Measurements from ENCODE around the gene CD300LB. TPM values are rescaled to one million over a fixed set of nuclear protein-coding genes. Genes with fewer than 3 reads are reported as not detected.

Gene CD300LB
- total RNA-seq, 1 donor from 2014 or later, result not detected

GRCh38 chr17:74527081-74527480 is 4.2 kb downstream of the CD300LB start:
- no peak for FAIRE-seq
- Histone ChIP-seq H3K4me1 (ENCODE audit: insufficient read depth, low read length) (no peaks in the 10 kb centered on the region), H4K20me1 (ENCODE audit: insufficient read depth, low read length) (no peaks in the 10 kb centered on the region), H3K79me2 (ENCODE audit: insufficient read depth, low read length) (no peaks in the 10 kb centered on the region), H3K4me2 (ENCODE audit: low read length) (no peak overlapping the region), H3K9ac (ENCODE audit: low read length) (no peak overlapping the region), H3K27ac (ENCODE audit: low read depth, low read length) (no peak overlapping the region), H3K4me3 (ENCODE audit: insufficient read depth, low read depth, low read length) (no peak overlapping the region), H3K27me3 (ENCODE audit: insufficient read depth, low read length) (no peaks in the 10 kb centered on the region), H3K9me3 (ENCODE audit: insufficient read depth, low read depth, low read length) (peaks cover 3% of the 10 kb centered on the region), H2AFZ (ENCODE audit: low read depth, low read length) (no peak overlapping the region), H3K36me3 (ENCODE audit: insufficient read depth, low read length) (no peaks in the 10 kb centered on the region)
- DNase-seq (ENCODE audit: low read depth), result no peak
- TF ChIP-seq CTCF (IDR thresholded peaks at IDR 0.05; ENCODE audit: insufficient read depth, low read depth, low read length), result no peak
- no peak for TF ChIP-seq EZH2 (IDR thresholded peaks at IDR 0.05; ENCODE audit: insufficient read depth, low read length)
- no peaks in the 10 kb centered on the region for H3K36me3 Mint-ChIP-seq (ENCODE audit: low read depth, unreplicated experiment)
- peaks cover 79% of the 10 kb centered on the region for H3K27me3 Mint-ChIP-seq (ENCODE audit: low read depth, unreplicated experiment)
- H3K27ac Mint-ChIP-seq (ENCODE audit: unreplicated experiment), result no peak overlapping the region
- H3K9me3 Mint-ChIP-seq (ENCODE audit: unreplicated experiment), result peaks cover 7% of the 10 kb centered on the region
- H3K4me1 Mint-ChIP-seq (ENCODE audit: low read depth, unreplicated experiment), result no peaks in the 10 kb centered on the region
- H3K4me3 Mint-ChIP-seq (ENCODE audit: unreplicated experiment), result no peak overlapping the region

GRCh38 chr17:74526681-74527080 is 4.6 kb downstream of the CD300LB start:
- H3K27ac ChIP-seq (ENCODE audit: low read depth, low read length), result no peak overlapping the region
- no peaks in the 10 kb centered on the region for H3K79me2 ChIP-seq (ENCODE audit: insufficient read depth, low read length)
- H3K9me3 ChIP-seq (ENCODE audit: insufficient read depth, low read depth, low read length), result peaks cover 3% of the 10 kb centered on the region
- H3K4me3 Mint-ChIP-seq (ENCODE audit: unreplicated experiment), result no peak overlapping the region
- H3K4me1 ChIP-seq (ENCODE audit: insufficient read depth, low read length), result no peaks in the 10 kb centered on the region
- H3K36me3 ChIP-seq (ENCODE audit: insufficient read depth, low read length), result no peaks in the 10 kb centered on the region
- peaks cover 81% of the 10 kb centered on the region for H3K27me3 Mint-ChIP-seq (ENCODE audit: low read depth, unreplicated experiment)
- H3K27me3 ChIP-seq (ENCODE audit: insufficient read depth, low read length), result no peaks in the 10 kb centered on the region
- H3K9ac ChIP-seq (ENCODE audit: low read length), result no peak overlapping the region
- no peak for FAIRE-seq
- H3K4me2 ChIP-seq (ENCODE audit: low read length), result no peak overlapping the region
- H2AFZ ChIP-seq (ENCODE audit: low read depth, low read length), result no peak overlapping the region
- DNase-seq (ENCODE audit: low read depth), result no peak
- H4K20me1 ChIP-seq (ENCODE audit: insufficient read depth, low read length), result no peaks in the 10 kb centered on the region
- H3K27ac Mint-ChIP-seq (ENCODE audit: unreplicated experiment), result no peak overlapping the region
- H3K4me1 Mint-ChIP-seq (ENCODE audit: low read depth, unreplicated experiment), result no peaks in the 10 kb centered on the region
- no peak for TF ChIP-seq CTCF (IDR thresholded peaks at IDR 0.05; ENCODE audit: insufficient read depth, low read depth, low read length)
- no peak for TF ChIP-seq EZH2 (IDR thresholded peaks at IDR 0.05; ENCODE audit: insufficient read depth, low read length)
- H3K9me3 Mint-ChIP-seq (ENCODE audit: unreplicated experiment), result peaks cover 7% of the 10 kb centered on the region
- H3K36me3 Mint-ChIP-seq (ENCODE audit: low read depth, unreplicated experiment), result no peaks in the 10 kb centered on the region
- H3K4me3 ChIP-seq (ENCODE audit: insufficient read depth, low read depth, low read length), result no peak overlapping the region

GRCh38 chr17:74525781-74526288 is 5.4 kb downstream of the CD300LB start:
- Mint-ChIP-seq H3K4me3 (ENCODE audit: unreplicated experiment) (no peak overlapping the region), H3K9me3 (ENCODE audit: unreplicated experiment) (peaks cover 8% of the 10 kb centered on the region), H3K36me3 (ENCODE audit: low read depth, unreplicated experiment) (no peaks in the 10 kb centered on the region), H3K27me3 (ENCODE audit: low read depth, unreplicated experiment) (peaks cover 80% of the 10 kb centered on the region), H3K27ac (ENCODE audit: unreplicated experiment) (no peak overlapping the region), H3K4me1 (ENCODE audit: low read depth, unreplicated experiment) (no peaks in the 10 kb centered on the region)
- no peak overlapping the region for H3K4me3 ChIP-seq (ENCODE audit: insufficient read depth, low read depth, low read length)
- no peaks in the 10 kb centered on the region for H3K79me2 ChIP-seq (ENCODE audit: insufficient read depth, low read length)
- no peaks in the 10 kb centered on the region for H4K20me1 ChIP-seq (ENCODE audit: insufficient read depth, low read length)
- H3K9me3 ChIP-seq (ENCODE audit: insufficient read depth, low read depth, low read length), result peaks cover 3% of the 10 kb centered on the region
- H2AFZ ChIP-seq (ENCODE audit: low read depth, low read length), result no peak overlapping the region
- no peak overlapping the region for H3K27ac ChIP-seq (ENCODE audit: low read depth, low read length)
- H3K27me3 ChIP-seq (ENCODE audit: insufficient read depth, low read length), result no peaks in the 10 kb centered on the region
- H3K9ac ChIP-seq (ENCODE audit: low read length), result no peak overlapping the region
- H3K36me3 ChIP-seq (ENCODE audit: insufficient read depth, low read length), result no peaks in the 10 kb centered on the region
- no peaks in the 10 kb centered on the region for H3K4me1 ChIP-seq (ENCODE audit: insufficient read depth, low read length)
- no peak for FAIRE-seq
- H3K4me2 ChIP-seq (ENCODE audit: low read length), result no peak overlapping the region
- no peak for DNase-seq (ENCODE audit: low read depth)
- TF ChIP-seq EZH2 (IDR thresholded peaks at IDR 0.05; ENCODE audit: insufficient read depth, low read length) (no peak), CTCF (IDR thresholded peaks at IDR 0.05; ENCODE audit: insufficient read depth, low read depth, low read length) (no peak)

All from astrocyte (in vitro differentiated cells and primary cell).